ENCODE measurements around the gene NRL.
A peak's percentile ranks its signal among the peaks of the same experiment; 100 is the strongest.

Gene NRL

DNA sequence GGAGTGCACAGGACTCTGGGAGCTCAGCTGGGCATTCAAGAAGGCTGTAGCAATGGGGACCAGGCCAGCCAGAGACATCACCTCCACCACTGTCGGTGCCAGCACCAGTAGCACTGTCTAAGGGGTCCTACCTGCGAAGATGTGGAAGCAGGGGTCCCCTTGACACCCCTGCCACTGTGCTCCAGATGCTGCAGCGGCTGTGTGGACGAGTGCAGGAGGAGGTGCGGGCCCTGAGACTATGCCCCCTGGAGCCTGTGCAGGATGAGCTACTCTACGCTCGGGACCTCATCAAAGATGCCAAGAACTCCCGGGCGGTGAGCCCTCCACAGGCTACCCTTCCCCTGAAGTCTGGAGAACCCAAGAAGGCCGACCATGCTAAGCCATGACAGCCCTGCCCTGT, 54.3 kb downstream of the NRL start:
- no peak overlapping the region for H3K4me3 ChIP-seq (ENCODE audit: low read length)
- TF ChIP-seq ZNF274 (IDR thresholded peaks at IDR 0.05; ENCODE audit: low read depth, low read length), result no peak

DNA sequence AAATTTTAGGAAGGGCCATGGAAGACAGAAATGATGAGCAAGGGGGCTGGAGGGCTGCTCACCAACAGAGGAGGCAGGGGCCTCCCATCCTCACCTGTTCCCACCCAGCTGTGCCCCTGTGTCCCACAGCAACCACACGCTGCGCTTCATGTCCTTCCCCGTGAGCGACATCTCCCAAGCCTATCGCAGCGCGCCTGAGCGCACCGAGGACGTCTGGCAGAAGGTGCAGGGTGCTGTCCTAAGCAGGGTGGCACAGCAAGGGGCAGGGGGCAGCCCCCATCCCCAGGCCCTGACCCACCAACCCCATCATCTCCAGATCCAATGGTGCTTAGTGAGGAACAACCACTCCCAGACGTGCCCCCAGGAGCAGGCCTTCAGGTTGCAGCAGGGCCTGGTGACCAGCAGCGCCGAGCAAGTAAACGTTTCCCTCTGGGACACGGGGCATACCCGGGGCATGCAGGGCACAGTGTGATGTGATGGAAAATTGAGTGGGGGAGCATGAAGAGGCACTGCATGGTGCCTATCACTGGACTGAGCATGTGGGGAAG, 54.8 kb downstream of the NRL start:
- no peak for TF ChIP-seq ZNF274 (IDR thresholded peaks at IDR 0.05; ENCODE audit: low read depth, low read length)

DNA sequence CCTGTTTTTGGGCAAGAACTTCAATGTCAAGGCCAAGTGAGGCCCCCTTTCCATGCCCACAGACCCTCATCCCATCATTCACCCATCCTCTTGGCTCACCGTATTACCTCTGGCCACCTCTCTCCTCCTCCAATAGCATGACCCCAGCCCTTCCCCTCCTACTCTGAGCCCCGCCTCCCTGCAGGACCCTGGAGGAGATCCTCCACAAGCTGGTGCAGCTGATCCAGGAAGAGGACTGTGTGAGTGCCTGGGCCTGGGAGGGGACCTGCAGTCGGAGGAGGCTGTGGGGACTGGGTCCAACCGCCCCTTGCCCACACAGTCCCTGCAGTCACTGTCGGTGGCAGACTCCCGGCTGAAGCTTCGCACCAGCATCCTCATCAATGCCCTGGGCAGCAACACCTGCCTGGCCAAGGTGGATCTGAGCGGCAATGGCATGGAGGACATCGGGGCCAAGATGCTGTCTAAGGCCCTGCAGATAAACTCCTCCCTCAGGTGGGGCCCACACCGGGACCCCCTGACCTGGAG, 55.7 kb downstream of the NRL start:
- no peak for TF ChIP-seq ZNF274 (IDR thresholded peaks at IDR 0.05; ENCODE audit: low read depth, low read length)

More for the DNA sequence above, 54.8 kb downstream of the NRL start:
- no peak overlapping the region for H3K4me3 ChIP-seq (ENCODE audit: low read length)

DNA sequence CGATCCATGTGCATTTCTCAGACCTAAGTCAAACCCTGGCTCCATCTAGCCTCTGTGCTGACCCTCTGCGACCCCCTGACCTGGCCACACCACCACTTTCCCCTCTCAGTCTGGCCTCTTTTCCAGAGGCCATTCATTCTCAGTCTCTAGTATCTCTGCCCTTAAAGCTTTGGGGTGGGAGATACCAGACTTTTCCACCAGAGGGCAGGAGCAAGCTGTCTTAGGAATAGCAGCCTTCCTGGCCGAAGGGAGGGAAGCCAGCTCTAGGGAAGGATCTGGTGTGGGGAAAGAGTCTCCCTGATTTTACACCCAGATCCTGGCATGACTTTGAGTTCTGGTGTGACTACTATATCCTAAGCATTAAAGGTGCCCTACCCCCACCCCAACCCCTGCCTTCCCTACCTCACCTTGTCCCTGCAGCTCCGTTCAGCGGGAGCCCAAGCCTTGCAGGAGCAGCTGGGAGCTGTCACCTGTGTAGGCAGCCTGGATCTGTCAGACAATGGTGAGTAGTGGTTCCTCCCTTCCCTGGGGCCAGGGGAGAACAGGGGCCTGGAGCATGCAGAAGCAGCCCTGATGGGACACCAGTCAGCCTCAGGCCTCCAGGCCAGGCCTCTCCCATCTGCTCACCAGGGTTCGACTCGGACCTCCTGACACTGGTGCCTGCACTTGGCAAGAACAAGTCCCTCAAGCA, 56.3 kb downstream of the NRL start:
- TF ChIP-seq ZNF274 (IDR thresholded peaks at IDR 0.05; ENCODE audit: low read depth, low read length), result no peak
- H3K4me3 ChIP-seq (ENCODE audit: low read length), result no peak overlapping the region

More for the DNA sequence above, 55.7 kb downstream of the NRL start:
- no peak overlapping the region for H3K4me3 ChIP-seq (ENCODE audit: low read length)

DNA sequence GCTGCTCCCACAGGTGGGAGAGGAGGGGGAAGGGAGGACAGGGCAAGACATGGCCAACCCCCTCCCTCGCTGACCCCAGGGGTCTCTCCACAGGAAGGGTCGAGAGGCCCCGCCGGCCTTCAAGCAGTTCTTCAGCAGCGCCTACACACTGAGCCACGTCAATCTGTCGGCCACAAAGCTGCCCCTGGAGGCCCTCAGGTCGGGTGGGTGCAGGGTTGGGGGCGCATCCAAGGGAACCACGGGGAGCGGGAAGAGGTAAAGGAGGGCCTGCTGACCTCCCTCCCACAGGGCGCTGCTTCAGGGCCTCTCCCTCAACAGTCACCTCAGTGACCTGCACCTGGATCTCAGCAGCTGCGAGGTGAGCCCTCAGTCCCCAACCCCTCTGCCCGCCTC, 56.9 kb downstream of the NRL start:
- no peak overlapping the region for H3K4me3 ChIP-seq (ENCODE audit: low read length)
- TF ChIP-seq ZNF274 (IDR thresholded peaks at IDR 0.05; ENCODE audit: low read depth, low read length), result no peak

DNA sequence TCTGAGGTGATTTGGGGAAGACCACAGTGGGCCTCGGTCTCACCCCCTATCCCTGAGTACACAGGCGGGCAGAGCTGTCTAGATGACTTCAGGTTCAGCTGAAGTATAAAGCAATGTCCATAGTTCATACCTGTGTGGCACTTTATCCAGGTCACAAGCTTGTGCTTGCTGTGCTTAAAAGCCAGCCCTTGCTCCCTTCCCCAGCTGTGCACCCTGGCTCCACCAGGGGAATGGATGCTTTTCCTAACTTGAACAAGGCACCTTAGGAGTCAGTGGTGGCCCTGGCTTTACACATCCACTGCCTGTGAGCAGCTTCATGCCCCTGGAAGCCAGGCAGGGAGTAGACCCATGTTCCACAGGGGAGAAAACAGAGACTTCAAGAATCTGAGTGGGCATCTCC, 57.5 kb downstream of the NRL start:
- TF ChIP-seq ZNF274 (IDR thresholded peaks at IDR 0.05; ENCODE audit: low read depth, low read length), result no peak
- H3K4me3 ChIP-seq (ENCODE audit: low read length), result no peak overlapping the region

DNA sequence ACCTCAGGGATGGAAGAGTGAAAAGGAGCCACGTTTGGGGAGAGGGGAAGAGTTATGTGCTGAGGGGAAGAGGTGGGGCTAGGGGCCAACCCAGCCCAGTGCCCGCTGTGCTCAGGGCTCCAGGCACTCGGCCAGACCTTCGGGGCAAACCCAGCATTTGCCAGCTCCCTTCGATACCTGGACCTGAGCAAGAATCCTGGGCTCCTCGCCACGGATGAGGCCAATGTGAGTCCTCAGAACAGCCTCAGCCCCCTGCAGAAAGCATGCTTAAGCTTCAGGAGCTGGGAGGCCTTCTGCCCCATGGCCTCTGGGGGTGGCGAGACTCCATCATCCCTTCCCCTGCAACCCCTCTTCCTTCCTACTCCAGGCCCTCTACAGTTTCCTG, 58.0 kb downstream of the NRL start:
- no peak overlapping the region for H3K4me3 ChIP-seq (ENCODE audit: low read length)
- no peak for TF ChIP-seq ZNF274 (IDR thresholded peaks at IDR 0.05; ENCODE audit: low read depth, low read length)

DNA sequence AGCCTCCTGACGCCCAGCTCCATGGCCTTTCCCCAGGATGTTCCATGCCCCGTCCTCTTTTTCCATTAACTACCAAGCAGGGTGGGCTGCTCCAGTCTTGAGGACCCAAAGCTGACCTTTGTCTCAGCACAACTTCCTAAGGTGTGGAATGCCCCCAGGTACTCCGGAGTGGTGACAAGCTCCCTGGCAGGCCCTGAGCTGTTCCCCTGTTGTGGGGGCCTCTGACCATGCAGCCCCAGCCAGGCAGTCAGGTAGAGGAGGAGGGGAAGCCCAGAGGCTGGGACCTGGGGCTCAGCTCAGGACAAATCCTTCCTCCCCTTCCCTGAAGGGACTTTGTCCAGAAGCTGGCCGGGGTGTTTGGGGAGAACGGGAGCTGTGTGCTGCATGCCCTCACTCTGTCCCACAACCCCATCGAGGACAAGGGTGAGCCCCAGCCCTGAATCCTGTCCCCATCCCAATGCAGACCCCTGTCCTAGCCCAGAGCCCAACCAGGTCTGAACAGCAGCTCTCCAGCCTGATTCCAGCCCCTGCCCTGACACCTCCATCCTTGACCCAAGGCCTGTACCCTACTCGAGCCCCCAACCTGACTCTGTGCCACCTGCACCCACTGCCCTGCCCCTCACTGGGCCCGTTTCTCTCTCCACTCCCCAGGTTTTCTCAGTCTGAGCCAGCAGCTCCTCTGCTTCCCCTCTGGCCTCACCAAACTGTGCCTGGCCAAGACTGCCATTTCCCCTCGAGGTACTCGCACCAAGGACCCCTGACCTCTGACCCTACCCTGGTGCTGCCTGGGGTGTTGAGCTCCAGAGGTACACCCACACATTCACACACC, 58.6 kb downstream of the NRL start:
- H3K4me3 ChIP-seq (ENCODE audit: low read length), result no peak overlapping the region
- TF ChIP-seq ZNF274 (IDR thresholded peaks at IDR 0.05; ENCODE audit: low read depth, low read length), result no peak

DNA sequence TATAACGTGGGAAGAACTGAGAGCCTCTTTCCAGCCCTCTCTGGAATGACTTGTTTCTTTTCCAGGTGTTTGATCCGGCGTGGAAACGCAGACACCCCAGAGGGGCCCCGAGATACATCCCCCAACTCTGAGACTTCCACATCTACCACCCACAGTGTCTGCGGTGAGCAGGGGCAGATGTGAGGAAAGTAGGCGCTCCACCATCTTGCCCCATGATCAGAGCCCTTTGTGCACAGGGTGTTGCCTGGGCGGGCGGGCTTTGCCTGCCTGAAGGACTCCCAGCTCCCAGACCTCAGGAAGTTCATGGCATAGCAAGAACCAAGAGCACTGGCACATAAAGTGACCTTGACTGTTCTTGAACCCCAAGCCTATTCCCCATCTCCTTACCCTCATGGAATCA, 60.1 kb downstream of the NRL start:
- H3K4me3 ChIP-seq (ENCODE audit: low read length), result no peak overlapping the region
- no peak for TF ChIP-seq ZNF274 (IDR thresholded peaks at IDR 0.05; ENCODE audit: low read depth, low read length)

DNA sequence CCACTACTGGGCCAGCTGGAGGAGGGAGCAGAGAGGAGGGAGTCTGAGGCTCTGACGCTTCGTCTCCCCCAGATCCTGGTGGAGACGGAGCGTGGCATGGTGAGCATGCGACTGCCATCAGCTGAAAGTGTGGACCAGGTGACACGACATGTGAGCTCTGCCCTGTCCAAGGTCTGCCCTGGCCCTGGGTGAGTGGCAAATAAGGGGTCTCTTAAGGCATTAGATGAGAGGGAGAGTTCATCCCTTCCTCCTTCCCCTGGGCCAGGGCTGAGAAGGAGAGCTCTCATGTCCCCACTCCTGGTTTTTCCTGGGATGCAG, 60.5 kb downstream of the NRL start:
- H3K4me3 ChIP-seq (ENCODE audit: low read length), result no peak overlapping the region
- TF ChIP-seq ZNF274 (IDR thresholded peaks at IDR 0.05; ENCODE audit: low read depth, low read length), result no peak

DNA sequence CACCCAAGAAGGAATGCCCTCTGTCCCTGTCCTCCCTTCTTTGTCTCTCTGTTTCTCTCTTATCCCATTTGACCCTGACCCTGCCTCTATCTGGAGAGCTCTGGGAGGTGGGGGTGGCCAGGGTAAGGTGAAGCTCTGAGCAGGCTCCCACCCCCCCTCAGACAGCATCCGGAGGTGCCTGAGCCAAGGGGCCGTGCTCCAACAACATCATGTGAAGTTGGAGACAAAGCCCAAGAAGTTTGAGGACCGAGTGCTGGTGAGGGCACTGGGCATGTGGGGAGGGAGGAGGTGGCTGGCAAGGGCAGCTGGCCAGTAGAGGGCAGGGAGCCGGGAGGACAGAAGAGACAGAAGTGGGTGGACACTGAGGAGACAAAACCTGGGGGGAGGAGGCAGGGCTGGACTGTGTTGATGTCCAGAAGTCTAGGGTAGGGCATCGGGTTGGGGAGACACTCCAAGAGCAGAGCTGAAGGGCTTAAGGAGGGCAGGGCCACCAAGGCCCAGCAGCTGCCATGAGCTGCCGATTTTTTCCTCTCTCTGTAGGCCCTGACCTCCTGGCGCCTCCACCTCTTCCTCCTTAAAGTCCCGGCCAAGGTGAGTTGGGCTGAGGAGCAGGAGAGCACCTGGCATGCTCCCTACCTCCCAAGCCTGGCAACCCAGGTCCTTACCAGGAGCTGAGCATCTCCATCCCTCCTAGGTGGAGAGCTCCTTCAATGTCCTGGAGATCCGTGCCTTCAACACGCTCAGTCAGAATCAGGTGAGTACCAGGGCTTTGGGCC, 61.0 kb downstream of the NRL start:
- no peak overlapping the region for H3K4me3 ChIP-seq (ENCODE audit: low read length)
- TF ChIP-seq ZNF274 (IDR thresholded peaks at IDR 0.05; ENCODE audit: low read depth, low read length), result no peak

DNA sequence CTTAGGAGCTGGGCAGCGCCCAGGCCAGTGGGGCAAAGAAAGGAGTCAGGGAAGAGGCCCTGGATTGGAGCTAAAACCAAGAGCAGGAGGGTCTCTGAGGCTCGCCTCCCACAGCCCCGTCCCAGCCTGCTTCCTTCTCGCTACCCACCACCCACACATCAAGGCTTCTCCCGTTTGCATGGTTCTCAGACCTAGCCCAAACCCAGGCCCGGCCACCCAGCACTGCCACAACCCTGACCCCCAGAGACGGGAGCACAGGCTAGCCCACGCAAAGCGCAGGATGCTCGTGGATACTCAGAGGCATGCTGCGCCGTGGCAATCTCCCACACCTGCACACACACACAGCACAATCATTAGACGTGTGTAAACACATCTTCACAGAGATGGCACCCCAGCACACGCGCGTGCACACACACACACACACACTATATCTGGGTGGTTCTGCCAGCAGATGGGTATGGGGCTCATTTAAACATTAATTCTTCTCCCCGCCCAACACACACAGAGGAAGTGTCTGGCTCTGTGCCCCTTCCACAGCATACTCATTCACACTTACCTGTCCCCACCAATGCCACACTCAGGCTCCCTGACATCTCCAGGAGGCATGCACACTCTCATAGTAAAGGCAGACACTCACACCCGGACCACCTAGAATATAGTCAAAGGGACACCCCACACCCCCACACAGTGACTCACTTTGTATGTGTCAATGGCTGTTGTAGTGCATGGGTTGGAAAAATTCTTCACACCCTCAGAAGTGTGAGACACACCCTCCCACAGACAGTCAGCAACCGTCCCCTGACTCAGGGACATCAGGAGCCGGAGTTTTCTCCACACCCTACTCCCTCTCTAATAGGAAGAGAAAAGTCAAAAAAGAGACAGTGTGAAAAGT, 61.8 kb downstream of the NRL start:
- no peak for TF ChIP-seq ZNF274 (IDR thresholded peaks at IDR 0.05; ENCODE audit: low read depth, low read length)
- peak overlapping the region; percentile 56; the same call in 1 of the 2 replicates for H3K4me3 ChIP-seq (ENCODE audit: low read length)

All from GM08714 (cell line).